Activated effector memory CD4-positive, alpha-beta T cell treated with anti-CD3 and anti-CD28 coated beads, Interleukin-2, amount 50 U/mL, for 16 hours (primary cell): Measurements from ENCODE around the gene FAM180A.
"Not testable (repeated sequence)": the region's sequence is repeated elsewhere in the genome, so short reads cannot be mapped to it uniquely, and the experiment has no call there.

ENCODE experiments used
- DNase-seq: peaks from one replicate; pipeline ENCODE4 v3.0.0-alpha.2; 2020

Gene FAM180A

GRCh38 chr7:135770139-135770710 is 21.6 kb upstream of the FAM180A start:
- no peak for DNase-seq

GRCh38 chr7:135769005-135769802 is 20.6 kb upstream of the FAM180A start:
- DNase-seq = no peak

GRCh38 chr7:135768467-135768866 is 19.9 kb upstream of the FAM180A start:
- no peak for DNase-seq

GRCh38 chr7:135768064-135768463 is 19.5 kb upstream of the FAM180A start:
- DNase-seq = no peak

- DNase-seq = no peak
These were observed 14.6 kb upstream of the FAM180A start for GRCh38 chr7:135763261-135763660.

GRCh38 chr7:135761751-135762488 is 13.3 kb upstream of the FAM180A start:
- DNase-seq = no peak

GRCh38 chr7:135759532-135759931 is 10.9 kb upstream of the FAM180A start:
- DNase-seq = no peak

- DNase-seq = no peak
These were observed 9.9 kb upstream of the FAM180A start for GRCh38 chr7:135758531-135758932.

- no peak for DNase-seq
These were observed 9.3 kb upstream of the FAM180A start for GRCh38 chr7:135757719-135758411.

- DNase-seq = no peak
These were observed 7.6 kb upstream of the FAM180A start for GRCh38 chr7:135756191-135756590.

- no peak for DNase-seq
These were observed 6.7 kb upstream of the FAM180A start for GRCh38 chr7:135755351-135755753.

- no peak for DNase-seq
These were observed 5.2 kb upstream of the FAM180A start for GRCh38 chr7:135753616-135754413.

- DNase-seq = no peak
These were observed 1.2 kb downstream of the FAM180A start for GRCh38 chr7:135747366-135747765.

GRCh38 chr7:135745703-135746312 is 2.8 kb downstream of the FAM180A start:
- no peak for DNase-seq

GRCh38 chr7:135744938-135745702 is 3.5 kb downstream of the FAM180A start:
- no peak for DNase-seq

GRCh38 chr7:135743907-135744731 is 4.5 kb downstream of the FAM180A start:
- no peak for DNase-seq

- no peak for DNase-seq
These were observed 6.2 kb downstream of the FAM180A start for GRCh38 chr7:135742371-135742770.

GRCh38 chr7:135741905-135742304 is 6.7 kb downstream of the FAM180A start:
- DNase-seq = no peak

- no peak for DNase-seq
These were observed 7.7 kb downstream of the FAM180A start for GRCh38 chr7:135740889-135741288.

- DNase-seq = not testable (repeated sequence)
These were observed 11.3 kb downstream of the FAM180A start for GRCh38 chr7:135737306-135737647.
